DMS153 (cell line): ENCODE data around the gene CYP8B1.

Experiments
- DNase-seq: peaks from one replicate; lab custom pipeline; 2025; lab: John Stamatoyannopoulos, UW

CYP8B1 gene

GRCh38 chr3:42823351-42823750 is 52.3 kb downstream of the CYP8B1 start:
- peak; percentile 31 for DNase-seq

DNA sequence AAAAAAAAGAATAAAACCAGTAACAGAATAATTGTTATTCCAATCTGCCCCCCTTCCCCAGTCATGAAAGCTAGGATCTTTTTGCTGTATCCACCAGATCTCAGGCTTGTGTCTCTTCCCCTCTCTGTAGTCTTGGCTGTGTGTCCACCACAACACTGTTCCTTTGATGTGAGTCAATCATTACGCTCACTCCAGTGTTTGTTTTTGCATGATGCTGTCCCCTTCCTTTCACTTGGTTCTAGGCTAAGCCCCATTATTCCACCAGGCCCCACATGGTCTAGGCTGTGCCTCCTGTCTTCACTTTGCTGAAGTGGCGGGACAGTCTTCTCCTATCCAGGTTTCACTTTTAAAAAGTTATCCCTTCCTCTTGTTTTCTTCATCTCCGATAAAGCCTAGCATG is 52.9 kb downstream of the CYP8B1 start:
- no peak for DNase-seq
